GM10248 (cell line): ENCODE data around the gene UGT1A7.

Source experiments
- CTCF ChIA-PET: fragments of 300-600 bp; sonication (Branson Sonifier 250); formaldehyde crosslinking; extraction: SDS; loops from one replicate; lab custom pipeline; 2021; ENCODE audit warnings: antibody characterized with exemption; lab: Yijun Ruan, JAX
- POLR2A ChIA-PET: fragments of 350-650 bp; sonication (Branson Sonifier 250); formaldehyde crosslinking; extraction: SDS; loops from one replicate; lab custom pipeline; 2020; ENCODE audit warnings: antibody characterized with exemption; lab: Yijun Ruan, JAX
- DNase-seq: peaks from one replicate; pipeline ENCODE4 v3.0.0; 2012; ENCODE audit errors: extremely low spot score
- CTCF ChIP-seq: IDR thresholded peaks from 2 replicates; pipeline ENCODE4 v1.5.1; 2012; ENCODE audit warnings: mild to moderate bottlenecking, low read depth; ENCODE audit errors: extremely low read depth, missing control alignments, control extremely low read depth

Gene UGT1A7

GRCh38 chr2:233796254-233796653, 114.6 kb downstream of the UGT1A7 start:
- POLR2A ChIA-PET: no interaction called here
- CTCF ChIA-PET: interaction anchor here (1.1 to 1.9 kb wide), 3 partner anchors 9 to 18 kb away, joined by 3 to 4 read pairs (median 4); no protein-coding TSS in a partner anchor
- no peak for TF ChIP-seq CTCF
- no peak for DNase-seq

- ChIA-PET POLR2A (no interaction called here), CTCF (interaction anchor here (1.2 to 1.6 kb wide), 2 partner anchors 59 to 87 kb away, joined by 3 to 4 read pairs; no protein-coding TSS in a partner anchor)
- no peak for DNase-seq
- no peak for TF ChIP-seq CTCF
Measured at GRCh38 chr2:233798335-233799086, 116.8 kb downstream of the UGT1A7 start.

GRCh38 chr2:233799087-233799665, 117.5 kb downstream of the UGT1A7 start:
- no peak for TF ChIP-seq CTCF
- DNase-seq: no peak
- POLR2A ChIA-PET: no interaction called here
- CTCF ChIA-PET: interaction anchor here (1.2 to 1.6 kb wide), 2 partner anchors 58 to 88 kb away, joined by 3 to 4 read pairs; no protein-coding TSS in a partner anchor

GRCh38 chr2:233799716-233800115, 118.0 kb downstream of the UGT1A7 start:
- no peak for TF ChIP-seq CTCF
- ChIA-PET POLR2A (no interaction called here), CTCF (interaction anchor here (1.6 kb wide), 1 partner anchor 88 kb away, joined by 3 read pairs; no protein-coding TSS in a partner anchor)
- DNase-seq: no peak

GRCh38 chr2:233800208-233800607, 118.5 kb downstream of the UGT1A7 start:
- no peak for TF ChIP-seq CTCF
- ChIA-PET POLR2A (no interaction called here), CTCF (interaction anchor here (1.6 kb wide), 1 partner anchor 89 kb away, joined by 3 read pairs; no protein-coding TSS in a partner anchor)
- DNase-seq: no peak

GRCh38 chr2:233801357-233802131, 119.8 kb downstream of the UGT1A7 start:
- ChIA-PET CTCF (no interaction called here), POLR2A (no interaction called here)
- no peak for TF ChIP-seq CTCF
- DNase-seq: no peak
